ENCODE data around the gene ZMYND10. TPM values are rescaled to one million over a fixed set of nuclear protein-coding genes. Genes with fewer than 3 reads are reported as not detected.

The ZMYND10 gene
- total and polyA plus RNA-seq, 9 of the 15 experiments (the other 6 are each of a cell fraction or from before 2014, with no cell fraction given), result 0.20 to 2.8 (median 0.70) TPM

GRCh38 chr3:50292159-50293078 lies 53.1 kb downstream of the ZMYND10 start, which contains the start of gene IFRD2 (continued):
- TF ChIP-seq ZNF407 (IDR thresholded peaks at IDR 0.05; ENCODE audit: low read depth), result peak; percentile 78
- TF ChIP-seq, protein P1, sequence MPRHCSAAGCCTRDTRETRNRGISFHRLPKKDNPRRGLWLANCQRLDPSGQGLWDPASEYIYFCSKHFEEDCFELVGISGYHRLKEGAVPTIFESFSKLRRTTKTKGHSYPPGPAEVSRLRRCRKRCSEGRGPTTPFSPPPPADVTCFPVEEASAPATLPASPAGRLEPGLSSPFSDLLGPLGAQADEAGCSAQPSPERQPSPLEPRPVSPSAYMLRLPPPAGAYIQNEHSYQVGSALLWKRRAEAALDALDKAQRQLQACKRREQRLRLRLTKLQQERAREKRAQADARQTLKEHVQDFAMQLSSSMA (CRISPR knock-in tag; IDR thresholded peaks at IDR 0.05), result no peak
- TF ChIP-seq ZHX1 (conservative IDR thresholded peaks at IDR 0.05; ENCODE audit: low read length), result no peak
- TF ChIP-seq MECOM (CRISPR knock-in tag; IDR thresholded peaks at IDR 0.05), result no peak
- TF ChIP-seq HDGF (IDR thresholded peaks at IDR 0.05), result no peak
- no peak for TF ChIP-seq PHF20 (IDR thresholded peaks at IDR 0.05; ENCODE audit: partially characterized antibody)
- no peak for TF ChIP-seq KLF16 (IDR thresholded peaks at IDR 0.05)
- no peak for TF ChIP-seq ELK1 (CRISPR knock-in tag; IDR thresholded peaks at IDR 0.05)
- TF ChIP-seq, protein P2, sequence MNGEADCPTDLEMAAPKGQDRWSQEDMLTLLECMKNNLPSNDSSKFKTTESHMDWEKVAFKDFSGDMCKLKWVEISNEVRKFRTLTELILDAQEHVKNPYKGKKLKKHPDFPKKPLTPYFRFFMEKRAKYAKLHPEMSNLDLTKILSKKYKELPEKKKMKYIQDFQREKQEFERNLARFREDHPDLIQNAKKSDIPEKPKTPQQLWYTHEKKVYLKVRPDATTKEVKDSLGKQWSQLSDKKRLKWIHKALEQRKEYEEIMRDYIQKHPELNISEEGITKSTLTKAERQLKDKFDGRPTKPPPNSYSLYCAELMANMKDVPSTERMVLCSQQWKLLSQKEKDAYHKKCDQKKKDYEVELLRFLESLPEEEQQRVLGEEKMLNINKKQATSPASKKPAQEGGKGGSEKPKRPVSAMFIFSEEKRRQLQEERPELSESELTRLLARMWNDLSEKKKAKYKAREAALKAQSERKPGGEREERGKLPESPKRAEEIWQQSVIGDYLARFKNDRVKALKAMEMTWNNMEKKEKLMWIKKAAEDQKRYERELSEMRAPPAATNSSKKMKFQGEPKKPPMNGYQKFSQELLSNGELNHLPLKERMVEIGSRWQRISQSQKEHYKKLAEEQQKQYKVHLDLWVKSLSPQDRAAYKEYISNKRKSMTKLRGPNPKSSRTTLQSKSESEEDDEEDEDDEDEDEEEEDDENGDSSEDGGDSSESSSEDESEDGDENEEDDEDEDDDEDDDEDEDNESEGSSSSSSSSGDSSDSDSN (IDR thresholded peaks at IDR 0.05; ENCODE audit: borderline replicate concordance in 1 of 2, low read depth in 2 of 2, low read length in 2 of 2), result no peak

Data from K562 (cell line).